Esophagus (tissue), 2 donors: ENCODE data around the gene LIN54. TPM values are rescaled to one million over a fixed set of nuclear protein-coding genes. Genes with fewer than 3 reads are reported as not detected.
A peak's percentile ranks its signal among the peaks of the same experiment; 100 is the strongest.
"Not testable (repeated sequence)": the region's sequence is repeated elsewhere in the genome, so short reads cannot be mapped to it uniquely, and the experiment has no call there.

Experiments
- H3K27ac ChIP-seq, 2 donors: one replicate each; pipeline ENCODE4 v1.5.1; 2013; ENCODE audit warnings: low read depth in 2 of 2, mild to moderate bottlenecking in 2 of 2, inconsistent platforms in 1 of 2, low read length in 1 of 2, moderate library complexity in 1 of 2
- H3K27me3 ChIP-seq, 2 donors: one replicate each; pipeline ENCODE4 v1.6.1; 2013; ENCODE audit warnings: low read length in 2 of 2, control low read depth in 1 of 2, mild to moderate bottlenecking in 1 of 2; ENCODE audit not compliant: insufficient read depth in 2 of 2, control insufficient read depth in 1 of 2
- H3K36me3 ChIP-seq, 2 donors: one replicate each; pipeline ENCODE4 v1.6.1; 2013; ENCODE audit warnings: low read length in 1 of 2; ENCODE audit not compliant: control insufficient read depth in 2 of 2, insufficient read depth in 2 of 2
- H3K4me1 ChIP-seq, 2 donors: one replicate each; pipeline ENCODE4 v1.6.1; 2013; ENCODE audit warnings: low read length in 1 of 2; ENCODE audit not compliant: control insufficient read depth in 2 of 2, insufficient read depth in 2 of 2
- H3K4me3 ChIP-seq, 2 donors: one replicate each; pipeline ENCODE4 v1.5.1; 2013; ENCODE audit warnings: low read length in 2 of 2, mild to moderate bottlenecking in 2 of 2, low read depth in 1 of 2, moderate library complexity in 1 of 2
- H3K9me3 ChIP-seq, 2 donors: one replicate each; pipeline ENCODE4 v1.6.1; 2013; ENCODE audit warnings: mild to moderate bottlenecking in 2 of 2, low read depth in 1 of 2, low read length in 1 of 2, moderate library complexity in 1 of 2; ENCODE audit not compliant: control insufficient read depth in 2 of 2, insufficient read depth in 1 of 2
- WGBS, 2 donors: extraction: QIAGEN DNeasy Blood & Tissue Kit; methylation state at CpG; one replicate each; pipeline ENCODE4 v1.1.7; 2013; 5-methylcytosine and 5-hydroxymethylcytosine counted together
- polyA plus RNA-seq, 2 donors: library from polyadenylated mRNA; stranded (reverse); fragments of 200-250 nt; gene quantifications; one replicate each; pipeline ENCODE4 v1.2.3, GENCODE V29; 2013
- donor health status: healthy with polysubstance abuse.
- donor health status: Bipolar disorder and iron deficiency.

The LIN54 gene
- polyA plus RNA-seq, 2 donors: 4.6 to 5.9 TPM

DNA sequence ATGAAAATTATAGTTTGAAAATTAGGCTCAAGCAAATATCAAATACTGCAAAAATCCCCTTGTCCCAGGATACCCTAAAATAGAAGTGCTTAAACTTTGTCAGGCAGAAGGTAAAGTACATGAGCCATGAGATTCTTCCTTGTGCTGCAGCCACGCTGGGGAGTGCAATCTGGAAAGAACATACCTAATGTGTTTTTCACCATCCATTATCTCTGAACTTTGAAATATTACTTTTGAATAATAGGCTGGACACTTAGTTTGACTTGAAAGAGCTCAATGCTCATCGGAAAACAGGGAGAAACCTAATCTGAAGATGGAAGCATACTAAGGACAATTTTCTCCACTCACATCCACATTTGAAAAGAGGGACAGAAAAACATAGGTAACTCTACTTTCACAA, 91.2 kb downstream of the LIN54 start:
- H3K4me3 ChIP-seq: no peak overlapping the region
- H3K36me3 ChIP-seq: no peaks in the 10 kb centered on the region
- H3K27me3 ChIP-seq: no peaks in the 10 kb centered on the region
- no peaks in the 10 kb centered on the region for H3K9me3 ChIP-seq
- H3K27ac ChIP-seq: no peak overlapping the region
- no peaks in the 10 kb centered on the region for H3K4me1 ChIP-seq
- 79 to 84% methylated on average over 2 of the region's 2 CpGs for WGBS, 2 donors

DNA sequence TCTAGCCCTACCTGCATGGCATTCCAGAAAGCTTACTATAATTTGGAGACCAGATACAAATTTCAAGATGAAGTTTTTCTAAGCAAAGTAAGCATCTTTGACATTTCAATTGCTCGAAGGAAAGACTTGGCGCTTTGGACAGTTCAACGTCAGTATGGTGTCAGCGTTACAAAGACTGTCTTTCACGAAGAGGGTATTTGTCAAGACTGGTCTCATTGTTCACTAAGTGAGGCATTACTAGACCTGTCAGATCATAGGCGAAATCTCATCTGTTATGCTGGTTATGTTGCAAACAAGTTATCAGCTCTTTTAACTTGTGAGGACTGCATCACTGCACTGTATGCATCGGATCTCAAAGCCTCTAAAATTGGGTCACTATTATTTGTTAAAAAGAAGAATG, 92.5 kb downstream of the LIN54 start:
- Histone ChIP-seq H3K9me3 (no peaks in the 10 kb centered on the region), H3K27ac (no peak overlapping the region), H3K27me3 (no peaks in the 10 kb centered on the region), H3K36me3 (no peaks in the 10 kb centered on the region), H3K4me3 (no peak overlapping the region), H3K4me1 (no peaks in the 10 kb centered on the region)
- WGBS, 2 donors: 85 to 90% methylated on average over 7 of the region's 7 CpGs

DNA sequence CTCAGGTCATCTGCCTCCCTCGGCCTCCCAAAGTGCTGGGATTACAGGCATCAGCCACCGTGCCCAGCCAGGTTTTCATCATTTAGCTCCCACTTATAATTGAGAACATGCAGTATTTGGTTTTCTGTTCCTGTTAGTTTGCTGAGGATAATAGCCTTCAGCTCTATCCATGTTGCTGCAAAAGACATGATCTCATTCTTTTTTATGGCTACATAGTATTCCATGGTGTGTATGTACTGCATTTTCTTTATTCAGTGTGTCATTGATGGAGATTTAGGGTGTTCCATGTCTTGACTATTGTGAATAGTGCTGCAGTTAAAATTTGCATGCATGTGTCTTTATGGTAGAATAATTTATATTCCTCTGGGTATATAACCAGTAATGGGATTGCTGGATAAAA, 96.7 kb downstream of the LIN54 start:
- not testable (repeated sequence) for H3K27me3 ChIP-seq, H3K9me3 ChIP-seq, H3K27ac ChIP-seq, H3K4me1 ChIP-seq, H3K36me3 ChIP-seq, H3K4me3 ChIP-seq
- WGBS, 2 donors: 94 to 100% methylated on average over 2 of the region's 2 CpGs

DNA sequence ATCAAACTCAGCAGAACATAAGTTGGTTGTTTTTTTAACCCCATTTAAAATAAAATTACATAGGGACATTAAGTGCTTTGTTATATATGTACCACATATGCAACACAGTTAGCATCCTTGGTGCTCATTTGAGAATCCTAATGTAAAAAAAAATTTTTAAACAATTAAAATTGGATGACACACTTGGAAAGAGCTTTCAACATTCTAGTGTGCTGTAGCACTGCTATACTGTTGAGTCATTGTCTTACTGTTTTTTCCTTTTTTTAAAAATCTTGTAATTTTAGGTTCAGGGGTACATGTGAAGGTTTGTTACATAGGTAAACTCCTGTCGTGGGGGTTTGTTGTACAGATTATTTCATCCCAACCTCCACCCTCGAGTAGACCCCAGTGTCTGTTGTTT, 97.3 kb downstream of the LIN54 start:
- WGBS, 2 donors: 48 to 50% methylated on average over 2 of the region's 2 CpGs
- no peaks in the 10 kb centered on the region for H3K9me3 ChIP-seq
- H3K4me3 ChIP-seq: no peak overlapping the region
- H3K4me1 ChIP-seq: no peaks in the 10 kb centered on the region
- H3K36me3 ChIP-seq: no peaks in the 10 kb centered on the region
- H3K27me3 ChIP-seq: no peaks in the 10 kb centered on the region
- H3K27ac ChIP-seq: no peak overlapping the region

DNA sequence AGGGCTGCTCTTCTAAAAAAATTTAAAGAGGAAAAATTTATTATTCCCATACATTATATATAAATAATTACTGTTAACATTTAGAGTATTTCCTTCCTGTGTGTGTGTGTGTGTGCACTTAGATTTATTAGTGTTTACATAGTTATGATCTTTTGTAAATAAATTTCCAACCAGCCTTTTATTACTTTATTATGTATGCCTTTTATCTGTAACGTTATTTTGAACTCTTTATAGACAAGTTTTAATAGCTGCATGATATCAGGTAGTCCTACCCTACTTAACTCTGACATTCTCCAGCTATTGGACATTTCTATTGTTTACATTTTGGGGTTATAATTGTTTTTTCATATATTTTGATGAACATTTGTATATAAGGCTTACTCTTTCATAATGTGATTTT, 101.3 kb downstream of the LIN54 start:
- Histone ChIP-seq H3K4me3 (no peak overlapping the region), H3K36me3 (no peaks in the 10 kb centered on the region), H3K9me3 (no peaks in the 10 kb centered on the region), H3K4me1 (no peaks in the 10 kb centered on the region), H3K27ac (no peak overlapping the region), H3K27me3 (no peaks in the 10 kb centered on the region)
- 40 to 51% methylated on average over 1 of the region's 1 CpG for whole genome bisulfite sequencing, 2 donors

DNA sequence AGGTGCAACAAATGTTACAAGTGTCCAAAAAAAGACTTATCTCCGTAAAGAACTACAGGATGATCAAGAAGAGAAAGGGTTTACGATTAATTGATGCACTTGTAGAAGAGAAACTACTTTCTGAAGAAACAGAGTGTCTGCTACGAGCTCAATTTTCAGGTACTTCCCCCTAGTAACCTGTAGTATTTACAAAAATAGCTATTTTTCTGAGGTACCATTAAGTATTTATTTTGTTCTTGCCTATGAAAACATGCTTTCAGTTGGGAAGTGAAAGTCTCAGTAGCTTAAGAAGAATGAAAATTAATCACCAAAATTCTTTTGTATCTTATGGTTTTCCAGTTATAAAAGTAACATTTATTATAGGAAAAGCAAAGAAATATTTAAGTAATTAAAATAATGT, 104.2 kb downstream of the LIN54 start:
- Histone ChIP-seq H3K9me3 (no peaks in the 10 kb centered on the region), H3K27ac (no peak overlapping the region), H3K4me3 (no peak overlapping the region), H3K27me3 (no peaks in the 10 kb centered on the region), H3K36me3 (no peaks in the 10 kb centered on the region), H3K4me1 (no peaks in the 10 kb centered on the region)
- 94% methylated on average over 3 of the region's 3 CpGs for WGBS, 2 donors

DNA sequence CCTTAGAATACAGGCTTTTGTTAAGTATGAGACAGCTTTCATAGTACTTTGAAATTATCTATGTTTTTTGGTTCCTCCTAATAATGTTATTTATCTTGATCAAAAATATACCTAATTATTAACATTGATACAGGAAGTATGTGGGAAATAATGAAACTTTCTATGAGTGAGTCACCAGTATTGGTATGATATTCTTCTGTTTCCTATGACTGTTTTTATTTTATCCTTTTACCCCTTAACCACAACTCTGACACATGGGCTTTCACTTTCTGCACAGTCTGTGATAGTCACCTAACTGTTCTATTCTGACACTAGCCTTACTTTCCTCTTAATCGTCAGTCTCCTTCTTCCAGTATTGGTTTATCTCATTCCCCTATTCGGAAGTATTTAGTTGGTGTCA, 105.4 kb downstream of the LIN54 start:
- WGBS, 2 donors: 72 to 82% methylated on average over 2 of the region's 2 CpGs
- H3K27me3 ChIP-seq: no peaks in the 10 kb centered on the region
- no peak overlapping the region for H3K27ac ChIP-seq
- no peak overlapping the region for H3K4me3 ChIP-seq
- H3K4me1 ChIP-seq: no peaks in the 10 kb centered on the region
- no peaks in the 10 kb centered on the region for H3K9me3 ChIP-seq
- no peaks in the 10 kb centered on the region for H3K36me3 ChIP-seq

DNA sequence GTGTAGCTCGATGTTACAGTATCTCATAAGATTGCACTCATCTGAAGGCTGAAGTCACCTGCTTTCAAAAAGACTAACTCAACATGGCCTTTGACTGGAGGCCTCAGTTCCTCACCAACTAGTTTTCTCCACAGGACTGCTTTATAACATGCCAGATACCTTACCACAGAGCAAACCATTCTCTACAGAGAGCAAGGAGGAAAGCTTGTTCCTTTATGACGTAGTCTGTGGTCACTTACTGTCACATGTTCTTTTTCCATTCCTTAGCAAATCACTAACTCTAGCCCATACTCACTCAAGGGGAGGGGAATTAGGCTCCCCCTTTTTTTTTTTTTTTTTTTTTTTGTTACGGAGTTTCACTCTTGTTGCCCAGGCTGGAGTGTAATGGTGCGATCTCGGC, 106.9 kb downstream of the LIN54 start:
- H3K4me1 ChIP-seq: no peaks in the 10 kb centered on the region
- no peak overlapping the region for H3K4me3 ChIP-seq
- H3K27ac ChIP-seq: no peak overlapping the region
- WGBS, 2 donors: 94 to 95% methylated on average over 5 of the region's 5 CpGs
- H3K36me3 ChIP-seq: no peaks in the 10 kb centered on the region
- no peaks in the 10 kb centered on the region for H3K9me3 ChIP-seq
- no peaks in the 10 kb centered on the region for H3K27me3 ChIP-seq

DNA sequence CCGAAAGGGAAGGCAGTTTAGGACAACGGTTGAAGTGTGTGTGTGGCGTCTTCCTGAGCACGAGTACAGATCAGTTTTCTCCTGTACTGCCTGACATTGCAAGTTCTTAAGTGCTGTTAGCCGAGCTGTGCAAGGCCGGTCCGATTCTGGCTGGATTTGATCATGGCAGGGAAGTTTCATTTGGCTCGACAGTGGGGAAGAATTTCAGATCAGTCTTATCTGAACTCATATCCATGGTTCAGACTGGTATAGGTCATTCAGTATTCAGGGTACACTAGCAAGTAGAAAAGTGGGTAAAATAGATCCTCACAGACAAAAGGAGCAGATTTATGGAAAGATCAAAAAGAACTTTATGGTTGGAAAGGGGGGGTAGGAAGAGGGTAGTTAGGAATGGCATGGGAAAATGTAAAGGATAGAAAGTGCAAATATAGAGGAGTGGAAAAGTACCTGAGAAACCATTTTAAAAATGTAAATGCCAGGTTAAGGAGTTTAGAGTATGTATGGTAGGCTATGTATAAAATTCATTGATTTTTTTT, 109.4 kb downstream of the LIN54 start:
- Histone ChIP-seq H3K9me3 (no peaks in the 10 kb centered on the region), H3K27me3 (no peaks in the 10 kb centered on the region), H3K36me3 (no peaks in the 10 kb centered on the region), H3K27ac (peak overlapping the region; percentile 99 to 100), H3K4me3 (peak overlapping the region; percentile 80 to 93), H3K4me1 (no peaks in the 10 kb centered on the region)
- WGBS, 2 donors: 0 to 1% methylated on average over 8 of the region's 8 CpGs

DNA sequence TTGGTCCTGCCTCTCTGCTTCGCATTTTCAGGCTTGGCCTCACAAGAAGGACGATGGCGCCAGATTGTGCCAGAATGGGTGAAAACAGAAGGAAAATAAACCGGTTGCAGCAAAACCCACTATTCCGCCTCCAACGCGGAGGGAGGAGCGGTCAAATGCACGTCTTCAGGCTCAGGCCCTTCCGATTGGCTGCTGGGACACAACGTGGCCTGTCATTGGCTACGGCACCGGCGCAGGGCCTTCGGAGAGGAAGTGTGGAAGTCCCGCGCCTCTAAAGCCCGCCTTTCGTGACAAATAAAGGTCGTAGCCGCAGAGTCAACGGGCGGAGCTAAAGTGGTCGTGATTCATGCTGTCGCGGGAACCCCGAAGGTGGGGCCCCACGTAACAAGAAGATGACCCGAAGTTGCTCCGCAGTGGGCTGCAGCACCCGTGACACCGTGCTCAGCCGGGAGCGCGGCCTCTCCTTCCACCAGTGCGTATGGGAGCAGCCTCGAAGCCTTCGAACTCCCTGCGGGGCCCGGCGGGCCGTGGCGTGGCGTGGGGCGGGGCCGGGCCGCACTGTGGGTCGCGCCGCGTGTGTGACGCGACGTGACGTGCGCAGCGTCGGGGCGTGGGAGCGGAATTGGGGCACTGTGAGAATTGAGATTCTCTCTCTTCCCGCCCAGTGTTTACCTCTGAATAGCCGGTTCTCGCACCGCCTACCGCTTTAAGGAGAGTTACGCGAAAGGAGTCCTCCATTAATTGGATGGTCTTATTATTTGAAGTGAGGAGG, 110.0 kb downstream of the LIN54 start, which contains the start of gene THAP9:
TSS of gene THAP9 (plus strand) at position 325 of the 772 bp plus-strand sequence. CDS start at position 393, 68 bp downstream.
- Histone ChIP-seq H3K4me1 (no peaks in the 10 kb centered on the region), H3K27me3 (no peaks in the 10 kb centered on the region), H3K4me3 (peak within 1 kb of the TSS; percentile 80 to 93), H3K27ac (peak within 1 kb of the TSS; percentile 99 to 100), H3K9me3 (no peaks in the 10 kb centered on the region), H3K36me3 (no peaks in the 10 kb centered on the region)
- WGBS, 2 donors: 0 to 1% methylated on average over 67 of the region's 67 CpGs
